Subcutaneous adipose tissue (tissue), 4 donors: Measurements from ENCODE around the gene TMEM45A. TPM values are rescaled to one million over a fixed set of nuclear protein-coding genes. Genes with fewer than 3 reads are reported as not detected.

ENCODE experiments used
- total RNA-seq, 4 donors: library from RNA; depleted of rRNA; stranded (reverse); fragments of >200 nt; gene quantifications; one replicate each; pipeline ENCODE4 v1.1.0, GENCODE V29; 2016
- TF ChIP-seq, protein P1 (sequence below): fragments of 450-650 bp; IDR thresholded peaks from one replicate; pipeline ENCODE4 v1.5.1; 2016; ENCODE audit warnings: low read depth, mild to moderate bottlenecking, control low read depth, antibody characterized with exemption, moderate library complexity

The TMEM45A gene
- total RNA-seq, 4 donors from 2014 or later = 12.2 to 22.2 (median 12.7) TPM

DNA sequence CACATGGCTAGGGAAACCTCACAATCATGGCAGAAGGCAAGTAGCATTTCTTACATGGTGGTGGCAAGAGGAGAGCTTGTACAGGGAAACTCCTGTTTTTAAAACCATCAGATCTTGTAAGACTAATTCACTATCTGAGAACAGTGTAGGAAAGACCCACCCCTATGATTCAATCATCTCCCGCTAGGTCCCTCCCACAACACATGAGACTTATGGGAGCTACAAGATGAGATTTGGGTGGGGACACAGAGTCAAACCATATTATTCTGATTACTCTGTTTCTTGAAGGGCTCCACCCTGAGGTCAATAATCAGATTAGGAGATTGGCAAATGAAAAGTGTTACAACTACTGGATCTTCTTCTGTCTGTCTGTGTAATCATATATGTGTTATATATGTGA, 21.5 kb upstream of the TMEM45A start:
- TF ChIP-seq, protein P1, sequence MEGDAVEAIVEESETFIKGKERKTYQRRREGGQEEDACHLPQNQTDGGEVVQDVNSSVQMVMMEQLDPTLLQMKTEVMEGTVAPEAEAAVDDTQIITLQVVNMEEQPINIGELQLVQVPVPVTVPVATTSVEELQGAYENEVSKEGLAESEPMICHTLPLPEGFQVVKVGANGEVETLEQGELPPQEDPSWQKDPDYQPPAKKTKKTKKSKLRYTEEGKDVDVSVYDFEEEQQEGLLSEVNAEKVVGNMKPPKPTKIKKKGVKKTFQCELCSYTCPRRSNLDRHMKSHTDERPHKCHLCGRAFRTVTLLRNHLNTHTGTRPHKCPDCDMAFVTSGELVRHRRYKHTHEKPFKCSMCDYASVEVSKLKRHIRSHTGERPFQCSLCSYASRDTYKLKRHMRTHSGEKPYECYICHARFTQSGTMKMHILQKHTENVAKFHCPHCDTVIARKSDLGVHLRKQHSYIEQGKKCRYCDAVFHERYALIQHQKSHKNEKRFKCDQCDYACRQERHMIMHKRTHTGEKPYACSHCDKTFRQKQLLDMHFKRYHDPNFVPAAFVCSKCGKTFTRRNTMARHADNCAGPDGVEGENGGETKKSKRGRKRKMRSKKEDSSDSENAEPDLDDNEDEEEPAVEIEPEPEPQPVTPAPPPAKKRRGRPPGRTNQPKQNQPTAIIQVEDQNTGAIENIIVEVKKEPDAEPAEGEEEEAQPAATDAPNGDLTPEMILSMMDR = no peak

DNA sequence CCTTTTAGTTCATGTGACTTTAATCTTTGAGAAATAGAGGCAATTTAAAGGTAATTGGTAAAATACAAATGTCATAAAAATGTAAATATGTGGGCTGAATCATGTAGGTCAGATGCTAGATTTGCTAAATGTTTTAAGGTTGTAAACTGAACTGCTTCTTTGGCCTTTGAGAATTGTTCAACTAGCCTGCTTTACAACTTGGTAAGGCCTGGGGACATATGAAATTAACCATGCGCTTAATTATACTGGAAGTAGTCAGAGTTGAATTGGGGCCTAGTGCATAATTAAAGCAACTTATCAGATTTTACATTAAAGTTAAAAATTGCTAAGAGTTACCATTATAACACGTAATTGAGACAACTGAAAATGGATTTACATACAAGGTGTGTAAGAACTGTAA, 21.0 kb upstream of the TMEM45A start:
- TF ChIP-seq, protein P1 = no peak

DNA sequence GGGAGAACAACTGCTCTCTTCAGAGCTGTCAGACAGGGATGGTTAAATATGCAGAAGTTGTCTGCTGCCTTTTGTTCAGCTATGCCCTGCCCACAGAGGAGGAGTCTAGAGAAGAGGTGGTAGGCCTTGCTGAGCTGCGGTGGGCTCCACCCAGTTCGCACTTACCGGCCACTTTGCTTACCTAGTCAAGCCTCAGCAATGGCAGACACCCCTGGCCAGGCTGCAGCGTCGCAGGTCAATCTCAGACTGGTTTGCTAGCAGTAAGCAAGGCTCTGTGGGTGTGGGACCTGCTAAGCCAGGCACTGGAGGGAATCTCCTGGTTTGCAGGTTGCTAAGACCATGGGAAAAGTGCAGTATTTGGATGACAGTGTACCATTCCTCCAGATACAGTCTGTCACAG, 12.3 kb upstream of the TMEM45A start:
- TF ChIP-seq, protein P1 = no peak

DNA sequence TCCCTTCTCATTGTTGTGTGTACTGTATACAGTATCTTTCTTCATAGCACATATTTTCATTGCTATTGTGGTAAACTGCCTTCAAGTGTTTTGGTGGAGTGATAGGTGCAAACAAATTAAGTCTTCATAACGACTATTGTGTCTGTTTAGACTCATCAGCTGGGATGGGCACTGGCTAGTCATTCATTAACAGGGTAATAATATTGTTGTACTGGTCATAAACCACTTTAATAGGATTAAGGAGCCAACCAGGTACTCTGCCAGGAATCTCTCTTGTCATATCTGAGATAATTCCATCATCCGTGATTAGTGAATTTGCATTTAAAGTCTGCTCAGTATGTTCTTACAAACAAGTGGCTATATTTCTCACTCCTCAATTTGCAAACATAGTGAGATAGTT, 10.2 kb upstream of the TMEM45A start:
- TF ChIP-seq, protein P1 = no peak

DNA sequence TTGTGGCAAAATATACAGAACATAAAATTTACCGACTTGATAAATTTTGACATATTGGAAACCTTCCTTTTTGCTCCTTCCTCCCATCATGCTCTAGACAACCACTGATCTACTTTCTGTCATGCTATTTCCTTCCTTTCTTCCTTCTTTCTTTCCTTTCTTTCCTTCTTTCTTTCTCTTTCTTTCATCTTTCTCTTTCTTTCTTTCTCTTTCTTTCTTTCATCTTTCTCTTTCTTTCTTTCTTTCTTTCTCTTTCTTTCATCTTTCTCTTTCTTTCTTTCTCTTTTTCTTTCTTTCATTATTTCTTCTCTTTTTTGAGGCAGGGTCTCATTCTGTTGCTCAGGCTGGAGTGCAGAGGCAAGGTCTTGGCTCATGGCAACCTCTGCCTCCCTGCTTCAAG, 8.9 kb upstream of the TMEM45A start:
- TF ChIP-seq, protein P1 = no peak

DNA sequence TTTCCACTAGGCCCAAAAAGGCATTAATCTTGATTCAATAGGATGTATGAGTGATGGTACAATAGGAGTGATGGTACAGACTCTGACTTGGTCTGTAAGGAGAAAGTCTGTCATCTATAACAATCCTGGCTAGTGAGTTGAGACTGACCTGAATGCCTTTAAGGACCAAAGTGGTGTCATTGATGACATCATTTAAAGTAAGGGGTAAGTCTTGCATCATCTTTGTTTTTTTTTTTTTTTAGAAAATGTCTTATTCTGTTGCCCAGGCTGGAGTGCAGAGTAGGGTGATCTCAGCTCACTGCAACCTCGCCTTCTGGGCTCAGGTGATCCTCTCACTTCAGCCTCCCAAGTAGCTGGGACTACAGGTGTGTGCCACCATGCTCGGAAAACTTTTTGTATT, 5.6 kb upstream of the TMEM45A start:
- TF ChIP-seq, protein P1 = no peak

DNA sequence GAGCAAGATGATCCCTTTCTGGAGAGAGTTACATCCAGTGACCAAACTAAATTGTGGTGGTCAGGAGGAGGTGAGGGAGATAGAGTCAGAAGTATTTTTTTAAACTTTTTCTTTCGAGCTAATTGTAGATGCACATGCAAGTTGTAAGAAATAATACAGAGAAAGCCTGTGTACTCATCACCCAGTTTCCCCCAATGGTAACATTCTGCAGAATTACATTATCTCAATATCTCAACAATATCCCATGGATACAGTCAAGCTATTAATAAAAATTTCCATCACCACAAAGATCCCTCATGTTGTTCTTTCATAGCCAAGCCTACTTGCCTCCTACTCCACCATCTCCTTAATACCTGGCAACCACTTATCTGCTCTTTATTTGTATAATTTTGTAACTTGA, 3.3 kb upstream of the TMEM45A start:
- TF ChIP-seq, protein P1 = no peak
